Endothelial cell of umbilical vein (primary cell): Measurements from ENCODE around the gene TCAP. TPM values are rescaled to one million over a fixed set of nuclear protein-coding genes. Genes with fewer than 3 reads are reported as not detected.

ENCODE experiments used
- BruUV-seq: library from RNA; stranded (reverse); fragments of 400-500 nt; replicated peaks from 2 replicates; lab custom pipeline; 2021; lab: Mats Ljungman, UMichigan
- CTCF ChIA-PET: fragments of 300-600, 350-600 bp; sonication (Branson Sonifier 250); formaldehyde crosslinking; loops from one replicate; lab custom pipeline; 2021; ENCODE audit warnings: antibody characterized with exemption, inconsistent platforms; lab: Charles Lee
- POLR2A ChIA-PET: fragments of 300-600, 350-600 bp; sonication (Branson Sonifier 250); formaldehyde crosslinking; loops from one replicate; lab custom pipeline; 2021; ENCODE audit warnings: antibody characterized with exemption, inconsistent platforms; lab: Charles Lee
- DNase-seq: peaks from one replicate; pipeline ENCODE4 v3.0.0-alpha.2; 2011; ENCODE audit warnings: low read depth, low spot score
- FAIRE-seq: peaks from 2 replicates; lab custom pipeline; 2011; peaks lifted over from hg19 to GRCh38; lab: Jason Lieb, UNC
- H2AFZ ChIP-seq: 2 replicates; pipeline ENCODE4 v1.6.0; 2012; ENCODE audit warnings: low read depth, low read length, control low read depth, inconsistent platforms
- H3K27ac ChIP-seq: 2 replicates; pipeline ENCODE4 v1.5.1; 2011; ENCODE audit warnings: low read depth, mild to moderate bottlenecking, control low read depth, low read length, moderate library complexity; ENCODE audit not compliant: insufficient read depth
- H3K27me3 ChIP-seq, 2 experiments: 2 replicates each; pipeline versions ENCODE4 v1.6.0 to v1.6.1; 2011; ENCODE audit warnings: low read length in 2 of 2, mixed read lengths in 1 of 2; ENCODE audit not compliant: control insufficient read depth in 2 of 2, insufficient read depth in 2 of 2
- H3K36me3 ChIP-seq, 2 experiments: 2 replicates in 1 of 2; 3 replicates in 1 of 2; pipeline ENCODE4 v1.5.1; 2011; ENCODE audit warnings: low read length in 2 of 2, mild to moderate bottlenecking in 1 of 2, moderate library complexity in 1 of 2; ENCODE audit not compliant: control insufficient read depth in 2 of 2, insufficient read depth in 2 of 2; ENCODE audit errors: extremely low read depth in 1 of 2
- H3K4me1 ChIP-seq: 3 replicates; pipeline ENCODE4 v1.5.1; 2011; ENCODE audit warnings: mild to moderate bottlenecking, low read length; ENCODE audit not compliant: control insufficient read depth, insufficient read depth; ENCODE audit errors: extremely low read depth
- H3K4me2 ChIP-seq: 2 replicates; pipeline ENCODE4 v1.6.1; 2011; ENCODE audit warnings: low read length, control low read depth, mixed read lengths; ENCODE audit not compliant: insufficient read depth
- H3K4me3 ChIP-seq, 3 experiments: fragments of 200-600 bp in 1 of 3; sonication (generic), shearing (Covaris generic) in 1 of 3; replicated peaks in 1 of 3; 2 replicates each; pipeline ENCODE4 v1.5.1; 2011 to 2016; ENCODE audit warnings: control low read depth in 3 of 3, low read length in 3 of 3, mild to moderate bottlenecking in 2 of 3, inconsistent platforms in 1 of 3, low read depth in 1 of 3, moderate library complexity in 1 of 3; ENCODE audit not compliant: insufficient read depth in 1 of 3
- H3K79me2 ChIP-seq: 2 replicates; pipeline ENCODE4 v1.6.0; 2012; ENCODE audit warnings: low read length, inconsistent platforms; ENCODE audit not compliant: control insufficient read depth, insufficient read depth
- H3K9ac ChIP-seq: replicated peaks from 2 replicates; pipeline ENCODE3; 2011; ENCODE audit warnings: low read length, control low read depth; ENCODE audit not compliant: insufficient read depth; ENCODE audit errors: extremely low read depth
- H3K9me1 ChIP-seq: replicated peaks from 3 replicates; pipeline ENCODE4 v1.6.0; 2011; ENCODE audit warnings: mild to moderate bottlenecking, low read length; ENCODE audit not compliant: control insufficient read depth, insufficient read depth; ENCODE audit errors: extremely low read depth
- H3K9me3 ChIP-seq: replicated peaks from 2 replicates; pipeline ENCODE4 v1.5.1; 2012; ENCODE audit warnings: low read length, inconsistent platforms; ENCODE audit not compliant: control insufficient read depth, insufficient read depth
- H4K20me1 ChIP-seq: replicated peaks from 2 replicates; pipeline ENCODE3; 2011; ENCODE audit warnings: mild to moderate bottlenecking, low read length; ENCODE audit not compliant: control insufficient read depth, insufficient read depth; ENCODE audit errors: extremely low read depth
- EZH2 ChIP-seq: IDR thresholded peaks from 2 replicates; pipeline ENCODE4 v1.6.1; 2012; ENCODE audit warnings: borderline replicate concordance, low read depth, mild to moderate bottlenecking, moderate library complexity, low read length, inconsistent platforms; ENCODE audit not compliant: severe bottlenecking
- FOS ChIP-seq: IDR thresholded peaks from 2 replicates; pipeline ENCODE4 v1.6.1; 2011; ENCODE audit warnings: mild to moderate bottlenecking, low read length, moderate library complexity, borderline replicate concordance; ENCODE audit not compliant: insufficient read depth
- GATA2 ChIP-seq: IDR thresholded peaks from 2 replicates; pipeline ENCODE4 v1.7.0; 2011; ENCODE audit warnings: low read depth, mild to moderate bottlenecking, moderate library complexity, mixed read lengths, low read length; ENCODE audit not compliant: insufficient read length, insufficient read depth
- JUN ChIP-seq: IDR thresholded peaks from 2 replicates; pipeline ENCODE4 v1.6.1; 2011; ENCODE audit warnings: borderline replicate concordance, low read depth; ENCODE audit not compliant: insufficient read length, insufficient read depth
- POLR2A ChIP-seq: IDR thresholded peaks from 2 replicates; pipeline ENCODE4 v1.6.1; 2012; ENCODE audit warnings: low read depth, mild to moderate bottlenecking, control low read depth, low read length
- dilution Hi-C: fragments of 300-500 bp; cut with MboI; formaldehyde crosslinking; loops from one replicate; pipeline ENCODE4 v1.15.0; 2019; ENCODE audit warnings: low sequenced_read_pairs; ENCODE audit not compliant: extremely low pct_ligation_motif_present
- intact Hi-C: fragments of 100-400 bp; cut with micrococcal nuclease; formaldehyde crosslinking; loops from one replicate; pipeline ENCODE4 v1.10.0; 2022
- polyA plus RNA-seq, 4 experiments: library from polyadenylated mRNA; depleted of rRNA in 3 of 4; stranded (reverse) in 3 of 4; unstranded in 1 of 4; fragments of >200 nt; gene quantifications; 2 replicates each; pipeline versions ENCODE4 v1.2.1 to v1.2.3, GENCODE V29; 2011 to 2012; ENCODE audit warnings: missing spikeins in 1 of 4
- total RNA-seq: library from RNA; stranded (reverse); gene quantifications from 2 replicates; pipeline ENCODE4 v1.2.3, GENCODE V29; 2021

The TCAP gene
- total and polyA plus RNA-seq, 2 donors (not counting 3 experiments of a cell fraction or from before 2014, with no cell fraction given): 0.51 to 0.93 TPM

- no TSS peak for BruUV-seq
- POLR2A ChIA-PET: no interaction called here
Measured at GRCh38 chr17:39694593-39694992, 29.4 kb downstream of the TCAP start.

DNA sequence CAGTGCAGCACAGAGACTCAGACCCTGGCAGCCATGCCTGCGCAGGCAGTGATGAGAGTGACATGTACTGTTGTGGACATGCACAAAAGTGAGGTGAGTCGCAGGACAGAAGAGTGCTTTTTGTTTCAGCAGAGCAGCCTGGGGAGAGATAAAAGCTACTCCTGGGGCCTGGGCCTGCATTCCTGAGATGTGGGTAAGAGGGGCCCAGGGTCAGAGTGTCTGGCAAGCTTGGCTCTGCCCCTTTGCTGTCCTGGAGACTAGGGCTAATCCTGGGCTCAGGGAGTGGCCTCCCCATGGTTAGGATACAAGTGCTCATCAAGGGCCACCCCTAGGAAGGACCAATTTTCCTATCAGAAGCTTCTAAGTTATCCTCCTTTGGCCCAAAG is 29.9 kb downstream of the TCAP start:
- Histone ChIP-seq H3K27ac (no peak overlapping the region), H3K9ac (no peak overlapping the region), H3K4me1 (no peaks in the 10 kb centered on the region), H3K36me3 (no peaks in the 10 kb centered on the region), H3K27me3 (no peaks in the 10 kb centered on the region), H3K79me2 (no peaks in the 10 kb centered on the region), H3K4me3 (no peak overlapping the region), H2AFZ (no peak overlapping the region), H4K20me1 (no peaks in the 10 kb centered on the region), H3K9me1 (no peaks in the 10 kb centered on the region), H3K9me3 (no peaks in the 10 kb centered on the region), H3K4me2 (no peak overlapping the region)
- no peak for FAIRE-seq
- TF ChIP-seq EZH2 (no peak), FOS (no peak), JUN (no peak)
- dilution Hi-C loops: no loop called here
- no TSS peak for BruUV-seq
- ChIA-PET POLR2A (no interaction called here), CTCF (interaction anchor here (0.8 to 1.5 kb wide), 4 partner anchors 24 to 73 kb away, joined by 3 read pairs; no protein-coding TSS in a partner anchor)
- intact Hi-C loops: no loop called here
- DNase-seq: no peak

More at GRCh38 chr17:39694593-39694992, 29.4 kb downstream of the TCAP start:
- intact Hi-C loops (no loop called here), dilution Hi-C loops (no loop called here)
- H3K9ac ChIP-seq: no peak overlapping the region
- no peaks in the 10 kb centered on the region for H3K4me1 ChIP-seq
- TF ChIP-seq EZH2: no peak
- no peak for TF ChIP-seq GATA2
- TF ChIP-seq FOS: no peak
- TF ChIP-seq POLR2A: no peak
- H3K4me3 ChIP-seq: no peak overlapping the region
- H3K9me1 ChIP-seq: no peaks in the 10 kb centered on the region
- no peak for DNase-seq
- H3K79me2 ChIP-seq: no peaks in the 10 kb centered on the region
- no peak overlapping the region for H3K4me2 ChIP-seq
- H3K27me3 ChIP-seq: no peaks in the 10 kb centered on the region
- no peaks in the 10 kb centered on the region for H3K9me3 ChIP-seq
- no peak overlapping the region for H3K27ac ChIP-seq
- H4K20me1 ChIP-seq: no peaks in the 10 kb centered on the region
- CTCF ChIA-PET: interaction anchor here (0.8 to 1.5 kb wide), 3 partner anchors 24 to 73 kb away, joined by 3 read pairs; no protein-coding TSS in a partner anchor
- no peaks in the 10 kb centered on the region for H3K36me3 ChIP-seq
- no peak for FAIRE-seq
- no peak overlapping the region for H2AFZ ChIP-seq
